IMR-90 (cell line): ENCODE measurements around the gene CAMTA1. TPM values are rescaled to one million over a fixed set of nuclear protein-coding genes. Genes with fewer than 3 reads are reported as not detected.
A peak's percentile ranks its signal among the peaks of the same experiment; 100 is the strongest.

Experiments used
- ATAC-seq: fragments of 200-7000 bp; cut with Tn5 transposase; 2 replicates; pipeline ENCODE4 v1.9.1; 2020; ENCODE audit warnings: low read depth, mild to moderate bottlenecking, moderate library complexity
- BruUV-seq: library from RNA; stranded (reverse); fragments of 400-500 nt; replicated peaks from 2 replicates; lab custom pipeline; 2021; lab: Mats Ljungman, UMichigan
- CTCF ChIA-PET: fragments of 300-600 bp; formaldehyde crosslinking; extraction: SDS; loops from one replicate; lab custom pipeline; 2021; ENCODE audit warnings: antibody characterized with exemption; lab: Yijun Ruan, JAX
- POLR2A ChIA-PET: fragments of 300-600 bp; sonication (Branson Sonifier 250); formaldehyde crosslinking; loops from one replicate; lab custom pipeline; 2022; ENCODE audit warnings: antibody characterized with exemption; ENCODE audit not compliant: unreplicated experiment; lab: Charles Lee
- DNase-seq: peaks from one replicate; pipeline ENCODE4 v3.0.0; 2013
- H2AFZ ChIP-seq: replicated peaks from 2 replicates; pipeline ENCODE3; 2013; ENCODE audit warnings: low read length, mild to moderate bottlenecking; ENCODE audit not compliant: poor library complexity
- H2AK5ac ChIP-seq: 2 replicates; pipeline ENCODE4 v1.6.1; 2013; ENCODE audit warnings: low read depth, low read length, inconsistent platforms
- H2AK9ac ChIP-seq: replicated peaks from 2 replicates; pipeline ENCODE3; 2013; ENCODE audit warnings: mild to moderate bottlenecking, low read depth, low read length, moderate library complexity; ENCODE audit not compliant: poor library complexity
- H2BK120ac ChIP-seq: 2 replicates; pipeline ENCODE4 v1.6.1; 2013; ENCODE audit warnings: low read depth, low read length, inconsistent platforms
- H2BK15ac ChIP-seq: 3 replicates; pipeline ENCODE4 v1.6.1; 2013; ENCODE audit warnings: low read depth, low read length, inconsistent platforms
- H2BK20ac ChIP-seq: 2 replicates; pipeline ENCODE4 v1.6.1; 2013; ENCODE audit warnings: low read depth, mild to moderate bottlenecking, inconsistent platforms, low read length, moderate library complexity
- H2BK5ac ChIP-seq: 2 replicates; pipeline ENCODE4 v1.6.1; 2013; ENCODE audit warnings: mild to moderate bottlenecking, low read depth, low read length, inconsistent platforms; ENCODE audit not compliant: poor library complexity, severe bottlenecking
- H3K14ac ChIP-seq: replicated peaks from 2 replicates; pipeline ENCODE4 v1.6.1; 2013; ENCODE audit warnings: low read depth, low read length, inconsistent platforms
- H3K18ac ChIP-seq: 2 replicates; pipeline ENCODE4 v1.6.1; 2013; ENCODE audit warnings: low read depth, low read length, control low read depth
- H3K23ac ChIP-seq: 2 replicates; pipeline ENCODE4 v1.6.1; 2013; ENCODE audit warnings: low read depth, low read length, inconsistent platforms
- H3K27ac ChIP-seq: 2 replicates; pipeline ENCODE4 v1.5.1; 2013; ENCODE audit warnings: mild to moderate bottlenecking, control low read depth, low read length; ENCODE audit not compliant: insufficient read depth
- H3K27me3 ChIP-seq: 2 replicates; pipeline ENCODE4 v1.6.1; 2013; ENCODE audit warnings: low read length; ENCODE audit not compliant: control insufficient read depth, insufficient read depth
- H3K36me3 ChIP-seq: 2 replicates; pipeline ENCODE4 v1.6.1; 2013; ENCODE audit warnings: low read length, mixed read lengths; ENCODE audit not compliant: control insufficient read depth, insufficient read depth
- H3K4ac ChIP-seq: 2 replicates; pipeline ENCODE4 v1.6.1; 2013; ENCODE audit warnings: low read depth, low read length, inconsistent platforms
- H3K4me1 ChIP-seq: 2 replicates; pipeline ENCODE4 v1.6.1; 2013; ENCODE audit warnings: low read length, mixed read lengths; ENCODE audit not compliant: control insufficient read depth, insufficient read depth
- H3K4me2 ChIP-seq: 2 replicates; pipeline ENCODE4 v1.6.1; 2013; ENCODE audit warnings: low read depth, mild to moderate bottlenecking, control low read depth, low read length, moderate library complexity
- H3K4me3 ChIP-seq: 2 replicates; pipeline ENCODE4 v1.5.1; 2013; ENCODE audit warnings: low read depth, mild to moderate bottlenecking, control low read depth, low read length, moderate library complexity; ENCODE audit not compliant: insufficient read depth
- H3K56ac ChIP-seq: 2 replicates; pipeline ENCODE4 v1.6.1; 2013; ENCODE audit warnings: low read length, inconsistent platforms; ENCODE audit not compliant: insufficient read depth; ENCODE audit errors: extremely low read depth
- H3K79me1 ChIP-seq, 2 experiments: 2 replicates each; pipeline ENCODE4 v1.6.1; 2013; ENCODE audit warnings: low read length in 2 of 2, inconsistent platforms in 1 of 2, low read depth in 1 of 2
- H3K9ac ChIP-seq: 2 replicates; pipeline ENCODE4 v1.6.1; 2013; ENCODE audit warnings: low read depth, low read length, control low read depth
- H3K9me1 ChIP-seq: 2 replicates; pipeline ENCODE4 v1.6.1; 2013; ENCODE audit warnings: low read length, inconsistent platforms; ENCODE audit not compliant: insufficient read depth
- H3K9me3 ChIP-seq: 2 replicates; pipeline ENCODE4 v1.6.1; 2013; ENCODE audit warnings: low read length; ENCODE audit not compliant: control insufficient read depth, insufficient read depth
- H4K20me1 ChIP-seq: 2 replicates; pipeline ENCODE4 v1.6.1; 2013; ENCODE audit warnings: low read length, inconsistent platforms; ENCODE audit not compliant: insufficient read depth
- H4K5ac ChIP-seq: 2 replicates; pipeline ENCODE4 v1.6.1; 2013; ENCODE audit warnings: mild to moderate bottlenecking, low read depth, low read length, control low read depth
- H4K8ac ChIP-seq, 2 experiments: 2 replicates each; pipeline ENCODE4 v1.6.1; 2013; ENCODE audit warnings: low read depth in 2 of 2, low read length in 2 of 2, control low read depth in 1 of 2, inconsistent platforms in 1 of 2
- H4K91ac ChIP-seq: 2 replicates; pipeline ENCODE4 v1.6.1; 2013; ENCODE audit warnings: low read depth, low read length, inconsistent platforms; ENCODE audit not compliant: insufficient read depth
- SMC3 ChIP-seq: fragments of 150-350 bp; IDR thresholded peaks from 2 replicates; pipeline ENCODE4 v1.6.1; 2016; ENCODE audit warnings: low read depth, mild to moderate bottlenecking, antibody characterized with exemption, low read length, moderate library complexity
- dilution Hi-C: fragments of 300-500 bp; cut with HindIII; formaldehyde crosslinking; loops from one replicate; pipeline ENCODE4 v1.14.3; 2018; ENCODE audit warnings: low sequenced_read_pairs; ENCODE audit not compliant: unreplicated experiment
- in situ Hi-C: fragments of 300-500 bp; cut with MboI; formaldehyde crosslinking; loops from 3 replicates; pipeline ENCODE4 v1.14.3; 2019; ENCODE audit warnings: low sequenced_read_pairs, inconsistent platforms, mixed read lengths
- intact Hi-C: fragments of 100-400 bp; cut with micrococcal nuclease; formaldehyde crosslinking; loops from 2 replicates; pipeline ENCODE4 v1.10.0; 2022
- polyA plus RNA-seq, 3 experiments: library from polyadenylated mRNA; depleted of rRNA; stranded (reverse); fragments of >200 nt; gene quantifications; 2 replicates each; pipeline ENCODE4 v1.2.3, GENCODE V29; 2012; ENCODE audit warnings: low replicate concordance in 1 of 3
- total RNA-seq: library from RNA; depleted of rRNA; stranded (reverse); fragments of >200 nt; gene quantifications from 2 replicates; pipeline ENCODE4 v1.2.3, GENCODE V29; 2012
- TF ChIP-seq, protein P1 (sequence below): fragments of 150-350 bp; IDR thresholded peaks from 2 replicates; pipeline ENCODE4 v1.6.1; 2016; ENCODE audit warnings: low read depth, mild to moderate bottlenecking, low read length, moderate library complexity, borderline replicate concordance

The CAMTA1 gene
- total and polyA plus RNA-seq, 2 of the 4 experiments (the other 2 are of a cell fraction) = 35.5 to 74.3 TPM

DNA sequence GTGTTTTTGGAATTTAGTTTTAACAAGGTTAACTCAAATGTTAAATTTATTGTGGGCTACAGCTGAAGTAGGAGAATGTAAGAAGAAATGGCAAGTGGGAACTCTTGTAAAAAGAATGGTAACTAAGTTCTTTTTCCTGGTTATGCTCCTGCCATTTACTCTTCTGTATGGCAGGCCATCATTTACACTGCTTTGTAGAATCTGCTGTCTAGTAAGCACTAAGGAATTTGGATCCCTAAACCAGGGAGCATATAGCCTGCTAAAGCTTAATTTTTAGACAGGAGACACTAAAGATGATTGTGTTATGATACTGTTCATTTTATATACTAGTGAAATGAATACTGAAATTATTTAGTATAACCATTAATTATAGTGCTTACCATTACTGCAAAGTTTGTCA is 85.3 kb downstream of the CAMTA1 start:
- TF ChIP-seq, protein P1, sequence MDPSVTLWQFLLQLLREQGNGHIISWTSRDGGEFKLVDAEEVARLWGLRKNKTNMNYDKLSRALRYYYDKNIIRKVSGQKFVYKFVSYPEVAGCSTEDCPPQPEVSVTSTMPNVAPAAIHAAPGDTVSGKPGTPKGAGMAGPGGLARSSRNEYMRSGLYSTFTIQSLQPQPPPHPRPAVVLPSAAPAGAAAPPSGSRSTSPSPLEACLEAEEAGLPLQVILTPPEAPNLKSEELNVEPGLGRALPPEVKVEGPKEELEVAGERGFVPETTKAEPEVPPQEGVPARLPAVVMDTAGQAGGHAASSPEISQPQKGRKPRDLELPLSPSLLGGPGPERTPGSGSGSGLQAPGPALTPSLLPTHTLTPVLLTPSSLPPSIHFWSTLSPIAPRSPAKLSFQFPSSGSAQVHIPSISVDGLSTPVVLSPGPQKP = no peak
- no peak for TF ChIP-seq SMC3
- H3K27me3 ChIP-seq = no peaks in the 10 kb centered on the region
- H2AFZ ChIP-seq = no peak overlapping the region
- no peak overlapping the region for H4K5ac ChIP-seq
- dilution Hi-C loops (no loop called here), intact Hi-C loops (loop anchor here (5.0 kb wide), 1 partner anchor 68 kb away; no protein-coding TSS in a partner anchor), in situ Hi-C loops (no loop called here)
- H2BK5ac ChIP-seq = peak overlapping the region; percentile 3
- H4K8ac ChIP-seq = no peak overlapping the region
- H4K20me1 ChIP-seq = no peaks in the 10 kb centered on the region
- ATAC-seq = peak; percentile 66
- BruUV-seq = no TSS peak
- no peak overlapping the region for H3K4ac ChIP-seq
- H3K14ac ChIP-seq = no peak overlapping the region
- no peak overlapping the region for H2BK15ac ChIP-seq
- peaks cover 8% of the 10 kb centered on the region for H3K36me3 ChIP-seq
- H3K9ac ChIP-seq = no peak overlapping the region
- peak; percentile 53 for DNase-seq
- no peak overlapping the region for H2AK9ac ChIP-seq
- no peak overlapping the region for H2AK5ac ChIP-seq
- ChIA-PET CTCF (interaction anchor here (0.6 kb wide), 2 partner anchors 27 to 134 kb away, joined by 3 read pairs; no protein-coding TSS in a partner anchor), POLR2A (no interaction called here)
- no peak overlapping the region; the same call in 1 of the 2 replicates for H3K27ac ChIP-seq
- peaks cover 13% of the 10 kb centered on the region for H3K9me1 ChIP-seq
- no peak overlapping the region for H3K4me3 ChIP-seq
- peak overlapping the region; percentile 36; the same call in 1 of the 2 replicates for H3K4me2 ChIP-seq
- H4K91ac ChIP-seq = no peak overlapping the region
- no peak overlapping the region for H2BK120ac ChIP-seq
- H3K79me1 ChIP-seq = peaks cover 22 to 60% of the 10 kb centered on the region in 2 experiments
- peaks cover 22% of the 10 kb centered on the region for H3K4me1 ChIP-seq
- H2BK20ac ChIP-seq = no peak overlapping the region
- no peak overlapping the region for H3K56ac ChIP-seq
- no peak overlapping the region for H3K18ac ChIP-seq
- no peaks in the 10 kb centered on the region for H3K9me3 ChIP-seq
- no peak overlapping the region for H3K23ac ChIP-seq
